Tibial nerve (tissue), 4 donors: ENCODE measurements around the gene AURKAIP1. TPM values are rescaled to one million over a fixed set of nuclear protein-coding genes. Genes with fewer than 3 reads are reported as not detected.

ENCODE experiments used
- DNase-seq, 2 donors: peaks; one replicate each; pipeline ENCODE4 v3.0.0-alpha.2; 2019; ENCODE audit warnings: low spot score in 2 of 2
- H3K27ac ChIP-seq, 4 donors: fragments of 200-600 bp; sonication (generic) in 3 of 4; one replicate each; pipeline ENCODE4 v1.5.1; 2017 to 2019; ENCODE audit warnings: mild to moderate bottlenecking in 1 of 4
- H3K27me3 ChIP-seq, 2 donors: fragments of 200-600 bp; sonication (generic) in 1 of 2; one replicate each; pipeline versions ENCODE4 v1.5.1 to v1.6.0; 2017 to 2019
- H3K36me3 ChIP-seq, 3 donors: fragments of 200-600 bp; sonication (generic); one replicate each; pipeline ENCODE4 v1.5.1; 2018 to 2019
- H3K4me1 ChIP-seq, 4 donors: fragments of 200-600 bp; sonication (generic) in 3 of 4; one replicate each; pipeline ENCODE4 v1.5.1; 2017 to 2019
- H3K4me3 ChIP-seq, 4 donors: fragments of 200-600 bp; sonication (generic) in 3 of 4; one replicate each; pipeline ENCODE4 v1.5.1; 2017 to 2019; ENCODE audit warnings: mild to moderate bottlenecking in 1 of 4, moderate library complexity in 1 of 4
- H3K9me3 ChIP-seq, 4 donors: fragments of 200-600 bp; sonication (generic) in 3 of 4; one replicate each; pipeline ENCODE4 v1.5.1; 2017 to 2019
- EP300 ChIP-seq, 2 donors: sonication (generic); formaldehyde crosslinking; IDR thresholded peaks; one replicate each; pipeline ENCODE4 v1.6.1; 2017; ENCODE audit warnings: antibody characterized with exemption in 2 of 2, mild to moderate bottlenecking in 1 of 2
- POLR2A ChIP-seq, 2 donors: fragments of 450-650 bp; IDR thresholded peaks; one replicate each; pipeline ENCODE4 v1.6.1; 2017; ENCODE audit warnings: antibody characterized with exemption in 2 of 2, mild to moderate bottlenecking in 2 of 2, moderate library complexity in 2 of 2
- WGBS, 2 donors: methylation state at CpG; one replicate each; pipeline ENCODE4 v1.1.5; 2018; 5-methylcytosine and 5-hydroxymethylcytosine counted together
- total RNA-seq, 4 donors: library from RNA; depleted of rRNA; stranded (reverse); fragments of >200 nt; gene quantifications; one replicate each; pipeline ENCODE4 v1.1.0, GENCODE V29; 2016
- TF ChIP-seq, protein P1 (sequence below), 5 experiments: fragments of 200-600 bp in 3 of 5; fragments of 450-650 bp in 2 of 5; sonication (generic) in 3 of 5; IDR thresholded peaks; one replicate each; pipeline ENCODE4 v1.5.1; 2016 to 2019; ENCODE audit warnings: antibody characterized with exemption in 5 of 5, mild to moderate bottlenecking in 3 of 5, moderate library complexity in 2 of 5

The AURKAIP1 gene
- total RNA-seq, 4 donors from 2014 or later, result 63.9 to 128 (median 105) TPM

GRCh38 chr1:1399187-1399871, 24.3 kb upstream of the AURKAIP1 start, which contains the start of gene CCNL2:
TSS of gene CCNL2 (minus strand) at chr1:1399335. CDS start at chr1:1399306, 29 bp downstream.
- WGBS, 2 donors, result 0 to 1% methylated on average over 48 to 84 of the region's 86 CpGs
- Histone ChIP-seq H3K27ac (peak within 1 kb of the TSS; percentile 60 to 93 (median 86)), H3K36me3 (peaks cover 0 to 81% (median 19%) of the 10 kb centered on the region in 3 donors), H3K9me3 (no peaks in the 10 kb centered on the region), H3K27me3 (no peaks in the 10 kb centered on the region), H3K4me1 (peaks cover 0 to 61% (median 18%) of the 10 kb centered on the region in 4 donors), H3K4me3 (peak within 1 kb of the TSS; percentile 79 to 98 (median 94))
- DNase-seq, result peak; percentile 92 to 96
- TF ChIP-seq EP300 (IDR thresholded peaks at IDR 0.05) (peak; percentile 58 to 89), POLR2A (IDR thresholded peaks at IDR 0.05) (peak in 1 of 2 donors; percentile 60)
- TF ChIP-seq, protein P1, sequence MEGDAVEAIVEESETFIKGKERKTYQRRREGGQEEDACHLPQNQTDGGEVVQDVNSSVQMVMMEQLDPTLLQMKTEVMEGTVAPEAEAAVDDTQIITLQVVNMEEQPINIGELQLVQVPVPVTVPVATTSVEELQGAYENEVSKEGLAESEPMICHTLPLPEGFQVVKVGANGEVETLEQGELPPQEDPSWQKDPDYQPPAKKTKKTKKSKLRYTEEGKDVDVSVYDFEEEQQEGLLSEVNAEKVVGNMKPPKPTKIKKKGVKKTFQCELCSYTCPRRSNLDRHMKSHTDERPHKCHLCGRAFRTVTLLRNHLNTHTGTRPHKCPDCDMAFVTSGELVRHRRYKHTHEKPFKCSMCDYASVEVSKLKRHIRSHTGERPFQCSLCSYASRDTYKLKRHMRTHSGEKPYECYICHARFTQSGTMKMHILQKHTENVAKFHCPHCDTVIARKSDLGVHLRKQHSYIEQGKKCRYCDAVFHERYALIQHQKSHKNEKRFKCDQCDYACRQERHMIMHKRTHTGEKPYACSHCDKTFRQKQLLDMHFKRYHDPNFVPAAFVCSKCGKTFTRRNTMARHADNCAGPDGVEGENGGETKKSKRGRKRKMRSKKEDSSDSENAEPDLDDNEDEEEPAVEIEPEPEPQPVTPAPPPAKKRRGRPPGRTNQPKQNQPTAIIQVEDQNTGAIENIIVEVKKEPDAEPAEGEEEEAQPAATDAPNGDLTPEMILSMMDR (IDR thresholded peaks at IDR 0.05), result peak; percentile 55 to 93 (median 72)

DNA sequence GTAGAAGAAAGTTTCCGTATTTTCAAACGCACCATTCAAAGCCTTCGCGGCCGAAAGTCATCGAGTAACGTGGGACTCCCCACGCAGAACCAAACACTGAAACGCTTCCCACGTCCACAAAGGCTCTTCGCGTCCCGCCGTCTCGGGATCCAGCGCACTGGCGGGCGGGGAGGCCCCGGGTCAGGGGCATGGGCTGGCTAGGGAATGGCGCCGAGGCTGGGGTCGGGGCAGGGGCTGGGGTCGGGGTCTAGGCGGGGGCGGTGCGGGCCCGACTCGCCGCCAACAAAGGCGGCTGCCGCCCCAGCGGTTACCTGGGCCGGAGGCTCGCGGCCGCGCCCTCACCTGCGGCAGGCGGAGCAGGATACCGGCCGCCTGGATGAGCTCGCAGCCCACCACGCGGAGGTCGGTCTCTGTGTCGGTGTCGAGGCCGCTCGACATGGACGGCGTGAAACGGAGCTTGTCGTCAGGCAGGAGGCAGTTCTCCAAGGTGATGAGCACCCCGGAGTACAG, 23.7 kb upstream of the AURKAIP1 start:
- H3K36me3 ChIP-seq, result peaks cover 0 to 81% (median 24%) of the 10 kb centered on the region in 3 donors
- peak overlapping the region; percentile 79 to 98 (median 94) for H3K4me3 ChIP-seq
- no peaks in the 10 kb centered on the region for H3K27me3 ChIP-seq
- no peak for DNase-seq
- no peaks in the 10 kb centered on the region for H3K9me3 ChIP-seq
- peaks cover 0 to 56% (median 18%) of the 10 kb centered on the region in 4 donors for H3K4me1 ChIP-seq
- TF ChIP-seq, protein P1 (IDR thresholded peaks at IDR 0.05), result no peak
- TF ChIP-seq POLR2A (IDR thresholded peaks at IDR 0.05) (no peak), EP300 (IDR thresholded peaks at IDR 0.05) (no peak)
- peak overlapping the region; percentile 22 to 93 (median 86) for H3K27ac ChIP-seq
- 0% methylated on average over 16 to 20 of the region's 54 CpGs for WGBS, 2 donors

- Histone ChIP-seq H3K9me3 (no peaks in the 10 kb centered on the region), H3K36me3 (peaks cover 0 to 81% (median 30%) of the 10 kb centered on the region in 3 donors), H3K27me3 (no peaks in the 10 kb centered on the region)
Measured at GRCh38 chr1:1397839-1398523, 23.0 kb upstream of the AURKAIP1 start.

GRCh38 chr1:1395166-1395565, 20.2 kb upstream of the AURKAIP1 start:
- WGBS, 2 donors, result 85 to 87% methylated on average over 11 of the region's 11 CpGs
- no peak overlapping the region for H3K27ac ChIP-seq
- peaks cover 2 to 82% (median 43%) of the 10 kb centered on the region in 3 donors for H3K36me3 ChIP-seq
- H3K9me3 ChIP-seq, result no peaks in the 10 kb centered on the region
- DNase-seq, result no peak
- TF ChIP-seq EP300 (IDR thresholded peaks at IDR 0.05), result no peak
- TF ChIP-seq, protein P1 (IDR thresholded peaks at IDR 0.05), result no peak
- no peak for TF ChIP-seq POLR2A (IDR thresholded peaks at IDR 0.05)
- H3K4me3 ChIP-seq, result no peak overlapping the region
- H3K4me1 ChIP-seq, result peaks cover 0 to 28% (median 12%) of the 10 kb centered on the region in 4 donors
- no peaks in the 10 kb centered on the region for H3K27me3 ChIP-seq

More at GRCh38 chr1:1397839-1398523, 23.0 kb upstream of the AURKAIP1 start:
- Histone ChIP-seq H3K4me1 (peaks cover 0 to 50% (median 18%) of the 10 kb centered on the region in 4 donors), H3K4me3 (peak overlapping the region; percentile 79 to 98 (median 94)), H3K27ac (peak overlapping the region in 2 of 4 donors; percentile 89 to 93)
- no peak for TF ChIP-seq EP300 (IDR thresholded peaks at IDR 0.05)
- no peak for TF ChIP-seq POLR2A (IDR thresholded peaks at IDR 0.05)
- TF ChIP-seq, protein P1 (IDR thresholded peaks at IDR 0.05), result no peak
- no peak for DNase-seq
- WGBS, 2 donors, result 50 to 53% methylated on average over 18 to 19 of the region's 19 CpGs
